ENCODE data around the gene CHST6. TPM values are rescaled to one million over a fixed set of nuclear protein-coding genes. Genes with fewer than 3 reads are reported as not detected.

Gene CHST6
- total and polyA plus RNA-seq, 2 of the 8 experiments (the other 6 are each of a cell fraction or from before 2014, with no cell fraction given): 18.2 to 25.4 TPM

DNA sequence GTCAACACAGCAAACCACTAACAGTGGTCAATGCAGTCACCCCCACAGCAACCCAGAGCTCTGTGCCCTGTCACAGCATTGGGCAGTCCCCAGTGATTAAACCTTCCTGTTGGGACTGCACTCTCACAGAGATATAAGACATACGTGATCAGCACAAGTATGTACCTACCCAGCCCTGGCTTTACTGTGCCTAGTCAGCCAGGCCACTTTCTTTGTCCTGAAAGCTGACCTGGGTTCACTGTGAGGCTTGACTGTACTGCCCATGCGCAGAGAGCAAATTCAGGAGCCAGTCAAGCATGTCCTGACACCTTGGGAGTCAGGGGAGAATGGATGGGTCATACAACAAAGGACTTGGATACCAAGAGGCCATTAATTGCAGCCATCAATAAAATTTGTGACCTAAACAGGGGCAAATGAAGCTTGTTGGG lies 19.8 kb downstream of the CHST6 start:
- Histone ChIP-seq H4K20me1 (replicated peaks in 1 of 2; ENCODE audit: control insufficient read depth in 1 of 2, insufficient read depth in 2 of 2, low read length in 2 of 2) (peaks cover 0 to 2% of the 10 kb centered on the region in 2 experiments), H2AFZ (ENCODE audit: low read length) (no peak overlapping the region), H2AK5ac (ENCODE audit: low read depth, low read length) (no peak overlapping the region), H3K4me3 (ENCODE audit: extremely low read depth in 1 of 4, insufficient read depth in 2 of 4, low read depth in 3 of 4, low read length in 4 of 4) (no peak overlapping the region), H3K14ac (ENCODE audit: insufficient read length) (no peak overlapping the region), H3K4me1 (replicated peaks in 1 of 4; ENCODE audit: control insufficient read depth in 3 of 4, insufficient read depth in 4 of 4, low read length in 3 of 4) (peaks cover 1 to 6% (median 5%) of the 10 kb centered on the region in 4 experiments; a peak in 6 of 7 replicates), H4K8ac (ENCODE audit: extremely low read depth, insufficient read depth, low read length) (peak overlapping the region; percentile 1; the same call in 1 of the 2 replicates), H3K4me2 (ENCODE audit: insufficient read depth in 1 of 2, low read depth in 2 of 2, low read length in 2 of 2) (no peak overlapping the region), H2BK20ac (ENCODE audit: low read length) (no peak overlapping the region), H3K27me3 (replicated peaks in 1 of 4; ENCODE audit: control insufficient read depth in 3 of 4, extremely low read depth in 1 of 4, insufficient read depth in 3 of 4, low read length in 3 of 4) (no peaks in the 10 kb centered on the region), H3K79me1 (ENCODE audit: low read depth, low read length) (no peaks in the 10 kb centered on the region), H2BK15ac (ENCODE audit: low read length) (0 out of 2 replicates have a peak overlapping the region, but pooled peaks have one; percentile 46), H2BK5ac (ENCODE audit: low read depth, low read length) (peak overlapping the region; percentile 12; the same call in 1 of the 2 replicates), H2BK120ac (replicated peaks; ENCODE audit: low read depth, low read length) (no peak overlapping the region), H3K56ac (replicated peaks; ENCODE audit: insufficient read length, low read depth, low read length) (no peak overlapping the region), H3K36me3 (ENCODE audit: control insufficient read depth in 2 of 4, insufficient read depth in 4 of 4, low read length in 3 of 4) (peaks cover 0 to 23% (median 10%) of the 10 kb centered on the region in 4 experiments; a peak in 7 of 8 replicates), H3K9me3 (ENCODE audit: insufficient read depth in 2 of 2, low read depth in 1 of 2, low read length in 1 of 2) (0 out of 4 replicates have a peak, but pooled peaks cover 0 to 3% of the 10 kb centered on the region in 2 experiments), H3K9ac (replicated peaks in 1 of 4; ENCODE audit: extremely low read depth in 1 of 4, low read depth in 3 of 4, low read length in 3 of 4) (no peak overlapping the region), H3K23me2 (ENCODE audit: low read depth, low read length) (no peaks in the 10 kb centered on the region), H4K5ac (ENCODE audit: insufficient read length, low read depth, low read length) (no peak overlapping the region), H3K4ac (replicated peaks; ENCODE audit: insufficient read length, low read depth, low read length) (no peak overlapping the region), H3K18ac (ENCODE audit: extremely low read depth, low read length) (no peak overlapping the region), H2BK12ac (ENCODE audit: low read depth, low read length) (0 out of 2 replicates have a peak overlapping the region, but pooled peaks have one; percentile 75), H4K91ac (replicated peaks; ENCODE audit: insufficient read length, low read length) (no peak overlapping the region), H3K79me2 (ENCODE audit: control insufficient read depth in 1 of 2, insufficient read depth in 2 of 2, low read length in 2 of 2) (no peaks in the 10 kb centered on the region), H3K27ac (ENCODE audit: low read depth, low read length) (no peak overlapping the region), H3K23ac (ENCODE audit: insufficient read length) (no peak overlapping the region)
- TF ChIP-seq CBX5 (IDR thresholded peaks at IDR 0.05; ENCODE audit: low read depth, low read length): no peak
- TF ChIP-seq RAD21 (IDR thresholded peaks at IDR 0.05 in 1 of 2, conservative IDR thresholded peaks at IDR 0.05 in 1 of 2; ENCODE audit: low read depth in 2 of 2, low read length in 2 of 2): no peak
- no peak for TF ChIP-seq FOSL1 (IDR thresholded peaks at IDR 0.05; ENCODE audit: insufficient read depth, low read depth, low read length)
- TF ChIP-seq MAFK (IDR thresholded peaks at IDR 0.05; ENCODE audit: low read depth, low read length): no peak
- no peak for TF ChIP-seq TEAD4 (IDR thresholded peaks at IDR 0.05; ENCODE audit: low read depth, low read length)
- TF ChIP-seq SRF (IDR thresholded peaks at IDR 0.05; ENCODE audit: low read depth, low read length): no peak
- no peak for TF ChIP-seq HDAC6 (IDR thresholded peaks at IDR 0.05; ENCODE audit: low read depth, low read length)
- TF ChIP-seq, protein P1, sequence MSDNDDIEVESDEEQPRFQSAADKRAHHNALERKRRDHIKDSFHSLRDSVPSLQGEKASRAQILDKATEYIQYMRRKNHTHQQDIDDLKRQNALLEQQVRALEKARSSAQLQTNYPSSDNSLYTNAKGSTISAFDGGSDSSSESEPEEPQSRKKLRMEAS (IDR thresholded peaks at IDR 0.05): no peak
- TF ChIP-seq PHF8 (conservative IDR thresholded peaks at IDR 0.05; ENCODE audit: low read depth, low read length): no peak
- TF ChIP-seq ZNF274 (IDR thresholded peaks at IDR 0.05; ENCODE audit: borderline replicate concordance, extremely low read depth, low read length): no peak
- no peak for TF ChIP-seq EGR1 (IDR thresholded peaks at IDR 0.05; ENCODE audit: borderline replicate concordance, low read depth, low read length)
- TF ChIP-seq NRF1 (IDR thresholded peaks at IDR 0.05; ENCODE audit: low read depth, low read length): no peak
- ChIA-PET POLR2A (ENCODE audit: partially characterized antibody) (interaction anchor here (1.3 kb wide), 1 partner anchor 20 kb away, joined by 5 read pairs; the partner anchor contains the start of gene CHST6), CTCF (ENCODE audit: partially characterized antibody) (interaction anchor here (0.9 to 9.9 kb wide), 4 partner anchors 11 to 116 kb away, joined by 3 to 127 read pairs (median 4); no protein-coding TSS in a partner anchor)
- FAIRE-seq: no peak
- WGBS, 2 experiments (ENCODE audit: extremely low coverage in 1 of 2, insufficient coverage in 1 of 2, insufficient read length in 1 of 2, insufficient replicate concordance in 2 of 2, low coverage in 1 of 2, low lambda C conversion rate in 2 of 2, missing lambda C conversion rate in 1 of 2): 83% methylated on average over 2 of the region's 2 CpGs; no CpG with 5 or more reads in 1 of the 2 experiments
- DNase-seq (ENCODE audit: low read depth in 1 of 2, low spot score in 2 of 2): no peak
